SKM-1 treated with dmso at 0.1 percent for 144 hours (cell line): ENCODE results near the gene ABLIM1.

Experiments
- DNase-seq: peaks from one replicate; lab custom pipeline; 2025; ENCODE audit not compliant: unreplicated experiment; lab: John Stamatoyannopoulos, UW

The ABLIM1 gene

DNA sequence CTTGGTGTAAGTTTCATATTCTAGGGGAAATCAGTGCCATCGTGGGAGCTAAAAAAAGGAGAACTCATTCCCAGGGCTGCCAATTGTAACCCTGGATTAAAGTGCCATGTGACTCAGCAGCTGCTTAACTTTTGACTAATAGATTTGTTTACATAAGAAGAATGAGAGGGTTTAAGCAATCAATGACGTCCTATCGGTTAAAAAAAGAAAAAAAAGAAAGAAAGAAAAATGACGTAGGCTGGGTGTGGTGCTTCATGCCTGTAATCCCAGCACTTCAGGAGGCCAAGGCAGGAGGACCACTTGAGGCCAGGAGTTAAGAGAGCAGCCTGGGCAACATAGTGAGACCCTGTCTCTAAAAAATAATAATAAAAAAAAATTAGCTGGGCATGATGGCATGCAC is 137.6 kb downstream of the ABLIM1 start:
- no peak for DNase-seq

DNA sequence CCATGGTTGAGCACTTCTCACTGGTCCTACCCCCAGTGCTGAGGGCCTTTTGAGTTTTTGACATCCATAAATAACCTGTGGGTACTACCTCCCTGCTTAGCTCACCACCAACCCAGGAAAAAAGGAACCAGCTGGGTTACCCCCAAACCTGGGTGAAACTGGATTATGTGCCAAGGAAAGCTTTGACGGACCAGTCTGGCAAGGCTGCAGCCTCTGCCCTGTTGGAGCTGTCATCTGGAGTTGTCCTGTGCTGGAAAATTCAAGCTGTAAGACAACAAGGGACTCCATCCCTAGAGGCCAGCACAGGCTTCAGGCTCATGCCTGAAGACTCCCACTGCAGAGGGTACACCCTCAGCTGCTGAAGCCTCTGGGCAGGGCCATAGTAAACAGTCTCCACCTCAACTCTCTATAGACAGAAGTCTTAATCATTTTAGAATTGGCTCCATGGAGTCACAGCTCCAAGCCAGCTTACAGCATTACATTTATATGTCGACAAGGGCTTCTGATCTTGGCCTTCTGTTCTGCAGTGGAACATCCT is 138.2 kb downstream of the ABLIM1 start:
- DNase-seq: no peak

DNA sequence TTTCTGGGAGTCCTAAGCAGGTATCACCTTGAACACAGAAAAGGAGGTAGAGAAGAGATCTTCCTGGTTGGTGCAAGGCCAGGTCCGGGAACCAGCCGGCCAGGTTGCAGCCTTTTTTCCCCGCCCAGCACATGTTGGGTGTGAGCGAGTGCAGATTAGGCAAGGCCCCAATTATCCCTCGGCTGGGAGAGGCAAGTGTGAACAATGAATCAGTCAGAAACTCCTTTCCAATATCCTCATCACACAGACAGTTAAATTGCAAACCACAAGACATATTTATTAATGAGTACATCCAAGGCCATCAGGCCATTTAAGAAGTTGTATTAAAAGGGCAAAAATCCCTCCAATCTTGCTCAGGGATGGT is 138.8 kb downstream of the ABLIM1 start:
- no peak for DNase-seq

DNA sequence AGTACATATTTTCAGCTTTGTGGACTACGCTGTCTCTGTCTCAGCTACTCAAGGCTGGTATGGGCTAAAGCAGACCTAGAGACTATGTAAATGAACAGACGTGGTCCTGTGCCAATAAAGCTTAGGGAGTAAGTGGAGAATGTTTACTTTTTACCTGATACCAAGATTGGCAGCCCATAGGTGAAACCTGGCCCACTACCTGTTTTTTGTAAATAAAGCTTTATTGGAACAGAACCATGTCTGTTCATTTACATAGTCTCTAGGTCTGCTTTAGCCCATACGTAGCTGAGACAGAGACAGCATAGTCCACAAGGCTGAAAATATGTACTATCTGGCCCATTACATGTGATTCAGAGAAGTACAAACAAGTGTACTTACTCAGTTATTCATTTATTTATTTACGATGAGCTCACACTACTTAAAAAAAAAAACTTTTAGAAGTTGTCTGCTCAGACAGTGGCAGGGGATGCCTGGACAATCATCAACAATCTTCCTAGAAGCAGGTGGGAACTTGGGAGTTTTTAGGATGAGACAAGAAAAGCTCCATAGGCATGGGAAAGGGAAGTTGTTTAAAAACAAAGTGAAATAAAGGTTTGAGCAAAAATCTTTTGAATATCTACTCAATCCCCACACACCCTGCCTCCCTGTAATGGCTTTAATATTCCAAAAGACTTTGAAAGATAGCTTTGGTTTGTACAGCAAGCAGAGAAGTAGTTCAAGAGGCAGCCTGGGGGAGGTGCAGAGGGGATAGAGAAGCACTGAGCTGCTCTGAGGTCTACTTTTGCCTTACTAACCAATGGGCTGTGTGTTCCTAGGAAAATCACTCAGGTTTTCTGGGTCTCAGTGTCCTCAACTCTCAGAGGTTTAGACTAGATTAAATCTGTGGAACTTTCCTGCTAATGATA is 139.4 kb downstream of the ABLIM1 start:
- no peak for DNase-seq

DNA sequence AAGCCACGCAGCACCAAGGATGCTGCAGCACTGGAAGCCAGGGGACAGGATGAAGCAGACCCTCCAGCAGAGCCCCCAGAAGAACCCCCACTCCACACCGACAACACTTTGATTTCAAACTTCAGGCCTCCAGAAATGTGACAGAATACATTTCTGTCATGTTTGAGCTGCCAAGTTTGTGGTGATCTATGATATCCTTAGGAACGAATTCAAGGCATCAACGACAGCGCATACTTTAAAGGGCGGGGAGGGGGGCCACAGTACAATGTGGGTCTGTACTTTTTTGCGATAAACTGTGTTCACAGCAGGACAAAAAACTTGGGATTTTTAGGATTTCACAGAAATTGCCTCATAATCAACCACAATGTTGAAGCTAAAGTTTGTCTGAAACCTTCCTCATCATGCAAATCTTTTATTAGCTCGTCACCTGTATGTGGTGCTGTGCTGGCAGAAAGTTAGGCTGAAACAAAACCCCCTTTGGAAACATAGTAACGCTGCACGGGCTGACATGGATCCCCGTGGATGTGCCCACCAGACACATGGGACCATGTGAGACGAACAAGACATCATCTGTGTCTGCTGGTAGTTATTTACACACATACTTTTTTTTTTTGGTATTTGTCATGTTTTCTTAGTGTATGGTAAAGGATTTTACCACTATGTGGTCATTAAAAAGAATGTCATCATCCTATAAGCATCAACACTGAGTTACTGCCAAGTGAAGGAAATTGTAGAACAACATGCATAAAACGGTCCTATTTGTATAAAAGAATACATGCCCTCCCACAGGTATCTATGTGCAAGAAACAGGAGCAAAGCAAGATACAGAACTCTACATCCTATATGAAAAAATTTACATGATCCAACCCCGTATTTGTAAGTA is 140.5 kb downstream of the ABLIM1 start:
- no peak for DNase-seq

DNA sequence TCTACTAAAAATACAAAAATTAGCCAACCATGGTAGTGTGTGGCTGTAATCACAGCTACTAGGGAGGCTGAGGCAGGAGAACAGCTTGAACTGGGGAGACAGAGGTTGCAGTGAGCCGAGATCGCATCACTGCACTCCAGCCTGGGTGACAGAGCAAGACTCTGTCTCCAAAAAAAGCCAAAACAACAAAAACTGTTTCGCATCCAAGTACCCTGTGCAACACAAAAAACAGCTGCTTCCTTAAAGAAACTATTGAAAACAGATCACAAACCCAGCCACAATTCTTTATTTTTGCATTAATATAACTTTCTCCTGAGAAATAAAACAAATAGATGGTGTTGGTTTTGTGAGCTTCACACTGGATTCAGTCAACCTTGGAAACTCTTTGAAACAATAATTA is 141.7 kb downstream of the ABLIM1 start:
- no peak for DNase-seq

DNA sequence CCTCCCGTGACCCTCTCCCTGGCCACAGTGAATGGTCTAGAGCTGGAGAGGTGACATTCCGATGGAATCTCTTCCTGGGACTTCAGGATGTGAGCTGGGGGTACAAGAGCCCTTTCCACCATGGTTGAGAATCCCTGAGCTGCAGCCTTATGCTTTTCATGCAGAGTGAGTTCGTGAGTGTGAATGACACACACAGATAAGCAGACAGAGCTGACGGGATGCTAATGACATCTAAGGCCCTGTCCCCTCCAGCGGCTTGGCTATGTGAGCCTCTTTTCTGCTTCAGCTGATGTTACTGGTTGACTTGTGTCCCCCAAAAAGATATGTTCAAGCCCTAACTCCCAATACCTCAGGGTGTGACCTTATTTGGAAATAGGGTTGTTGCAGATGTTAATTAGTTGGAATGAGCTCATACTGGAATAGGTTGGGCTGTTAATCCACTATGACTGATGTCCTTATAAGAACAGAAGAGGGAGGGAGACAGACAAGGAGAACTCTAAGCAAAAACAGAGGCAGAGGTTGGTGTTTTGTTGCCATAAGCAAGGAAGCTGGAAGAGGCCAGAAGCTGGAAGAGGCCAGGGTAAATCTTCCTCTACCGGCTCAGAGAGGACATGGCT is 142.7 kb downstream of the ABLIM1 start:
- no peak for DNase-seq

DNA sequence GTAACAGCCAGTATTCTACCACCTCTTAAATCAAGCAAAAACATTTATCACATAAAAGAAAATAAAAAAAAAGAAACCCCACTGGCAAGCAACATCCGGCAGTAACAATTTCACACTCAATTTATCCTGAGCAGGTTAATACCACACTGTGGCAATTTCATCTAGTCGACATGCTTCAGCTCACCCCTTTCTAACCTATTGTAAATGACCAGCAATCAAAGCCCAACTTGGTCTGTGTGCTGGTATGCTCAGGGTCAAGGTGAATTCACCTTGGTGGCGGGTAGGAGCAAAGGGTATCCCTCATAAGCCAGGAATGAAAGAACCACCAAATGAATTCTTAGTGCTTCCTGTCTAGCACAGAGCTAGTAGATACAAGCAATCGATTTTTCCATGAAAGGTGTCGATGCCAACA is 144.7 kb downstream of the ABLIM1 start:
- DNase-seq: no peak

DNA sequence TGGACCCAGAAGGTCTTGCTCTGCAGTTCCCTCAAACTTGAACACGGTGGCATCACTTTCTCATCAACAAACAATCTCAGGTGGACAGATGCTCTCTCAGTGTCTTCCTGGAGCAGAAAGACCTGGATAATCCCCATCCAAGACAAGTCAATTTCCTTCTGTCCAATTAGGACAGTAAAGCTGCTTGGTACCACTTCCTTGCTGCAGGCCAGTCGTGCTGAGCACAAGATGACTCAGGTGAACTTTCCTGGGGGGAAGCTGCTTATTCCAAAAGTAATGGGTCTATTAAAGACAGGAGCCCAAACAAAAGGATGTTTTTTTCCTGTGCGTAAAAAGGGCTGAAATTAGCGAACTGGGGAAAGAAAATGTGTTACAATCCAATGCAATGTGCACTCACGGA is 146.2 kb downstream of the ABLIM1 start:
- DNase-seq: no peak

DNA sequence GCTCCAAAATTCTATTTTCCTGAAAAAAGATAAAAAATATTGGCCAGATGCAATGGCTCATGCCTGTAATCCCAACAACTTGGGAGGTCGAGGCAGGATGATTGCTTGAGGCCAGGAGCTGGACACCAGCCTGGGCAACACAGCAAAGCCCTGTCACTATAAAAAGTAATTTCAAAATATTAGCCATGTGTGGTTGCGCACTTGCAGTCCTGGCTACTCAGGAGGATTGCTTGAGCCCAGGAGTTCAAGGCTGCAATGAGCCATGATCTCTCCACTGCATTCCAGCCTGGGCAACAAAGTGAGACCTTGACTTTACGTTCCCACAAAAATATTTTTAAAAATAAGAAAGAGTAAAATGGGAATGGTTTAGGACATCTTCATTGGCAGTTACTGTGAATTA is 149.7 kb downstream of the ABLIM1 start:
- no peak for DNase-seq

DNA sequence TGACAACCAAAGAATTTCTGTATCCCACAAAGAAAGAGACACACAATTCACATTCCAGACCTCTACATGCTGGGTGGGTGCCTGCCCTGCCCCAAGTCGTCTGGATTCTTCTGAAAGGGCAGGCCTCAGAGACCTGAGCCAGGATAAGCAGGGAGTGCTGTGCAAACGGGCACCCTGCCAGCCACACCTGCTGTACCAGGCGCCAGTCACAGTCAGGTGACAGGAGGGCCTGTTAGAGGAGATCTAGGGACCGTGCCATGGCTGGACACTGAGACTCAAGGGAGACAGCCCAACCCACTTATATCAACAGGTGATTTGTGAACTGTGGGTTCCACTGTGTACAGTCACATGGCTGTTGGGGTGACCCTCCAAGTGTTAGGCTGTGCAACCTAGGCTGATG is 150.6 kb downstream of the ABLIM1 start:
- no peak for DNase-seq

DNA sequence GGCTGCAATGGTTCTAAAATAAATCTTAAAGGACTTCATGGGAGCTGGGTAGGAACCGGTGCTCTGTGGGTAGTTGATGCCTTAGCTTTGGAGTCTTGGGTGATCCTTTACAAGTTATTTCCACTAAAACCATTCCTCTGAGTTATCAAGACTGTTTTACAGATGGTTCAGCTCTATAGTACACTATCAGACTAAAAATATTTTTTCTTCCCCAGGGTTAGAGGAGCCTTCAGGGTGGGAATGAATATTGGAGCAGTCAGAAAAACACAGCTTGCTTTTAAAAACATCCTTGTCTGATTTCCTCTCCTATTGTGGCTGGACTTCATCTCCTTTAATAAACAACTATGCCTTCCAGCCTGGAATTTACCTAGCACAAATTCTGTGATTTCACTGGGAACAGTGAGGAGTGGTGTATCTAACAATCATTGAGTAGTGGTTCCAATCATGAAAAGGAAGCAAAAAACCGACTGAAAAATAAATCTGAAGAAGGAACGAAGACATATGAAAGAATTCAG is 151.1 kb downstream of the ABLIM1 start:
- DNase-seq: no peak

DNA sequence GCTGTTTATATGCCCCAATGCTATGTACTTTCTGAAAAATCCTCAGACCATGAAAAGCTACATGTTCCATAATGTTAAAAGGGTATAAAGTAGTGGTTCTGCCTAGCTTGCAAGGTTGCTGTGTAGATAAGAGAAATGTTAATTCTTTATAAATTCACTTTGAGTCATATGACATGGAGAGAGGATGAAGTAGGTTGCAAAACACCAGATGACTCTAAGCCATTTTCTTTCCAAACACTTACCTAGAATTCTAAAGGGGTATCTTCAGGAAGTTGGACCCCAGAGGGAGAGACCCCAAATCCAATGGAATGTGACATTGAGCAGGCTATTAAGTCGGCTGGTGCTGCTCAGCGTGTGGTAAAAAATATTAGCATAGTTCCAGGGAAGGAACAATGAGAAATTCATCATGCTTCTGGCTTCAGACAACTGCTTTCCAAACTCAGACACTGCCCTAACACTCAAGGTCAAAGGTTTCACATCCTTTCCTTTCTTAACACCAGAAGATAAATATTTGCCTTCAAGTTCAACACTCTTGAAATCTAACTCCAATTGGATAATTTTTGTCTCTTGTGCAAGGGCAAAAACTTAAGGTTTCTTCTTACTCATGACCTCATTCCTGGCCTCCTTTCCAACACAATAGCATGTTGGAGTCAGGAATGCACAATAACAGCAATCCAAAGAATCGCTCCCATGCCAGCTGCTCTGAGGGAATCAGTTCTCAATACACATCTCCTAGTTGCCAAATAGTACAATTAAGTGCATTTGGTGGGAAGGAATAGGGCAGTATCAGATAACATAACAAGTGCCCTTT is 153.1 kb downstream of the ABLIM1 start:
- no peak for DNase-seq

DNA sequence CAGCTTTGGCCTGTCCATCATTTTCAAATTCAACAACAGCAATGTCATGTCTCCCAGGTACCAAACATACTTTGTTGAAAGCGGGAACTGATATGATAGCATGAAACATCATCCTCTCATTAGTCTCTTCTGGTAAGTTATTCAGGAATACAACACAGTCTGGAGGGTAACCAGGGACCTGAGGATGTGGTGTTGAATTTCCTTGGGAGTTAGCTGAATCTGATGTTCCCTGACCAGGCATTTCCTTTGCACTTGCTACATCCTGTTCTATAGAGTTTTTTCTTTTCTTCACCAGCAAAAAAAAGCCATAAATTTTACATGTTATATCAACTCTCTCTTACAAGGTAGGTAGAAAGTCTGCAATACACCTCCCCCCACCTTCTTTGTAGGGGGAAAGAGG is 156.0 kb downstream of the ABLIM1 start:
- DNase-seq: no peak

DNA sequence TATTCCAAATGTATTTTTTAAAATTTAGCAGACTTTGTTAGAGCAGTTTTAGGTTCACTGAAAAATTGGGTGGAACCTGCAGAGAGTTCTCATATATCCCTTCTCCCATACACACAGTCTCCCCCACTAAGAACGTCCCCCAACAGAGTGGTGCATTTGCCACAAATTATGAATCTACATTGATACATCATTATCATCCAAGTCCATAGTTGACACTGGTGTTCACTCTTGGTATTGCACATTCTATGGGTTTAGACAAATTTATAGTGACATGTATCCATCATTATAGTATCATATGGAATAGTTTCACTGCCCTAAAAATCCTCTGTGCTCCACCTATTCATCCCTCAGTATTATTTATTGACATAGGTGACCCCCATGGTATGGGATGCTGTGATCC is 156.4 kb downstream of the ABLIM1 start:
- DNase-seq: no peak

DNA sequence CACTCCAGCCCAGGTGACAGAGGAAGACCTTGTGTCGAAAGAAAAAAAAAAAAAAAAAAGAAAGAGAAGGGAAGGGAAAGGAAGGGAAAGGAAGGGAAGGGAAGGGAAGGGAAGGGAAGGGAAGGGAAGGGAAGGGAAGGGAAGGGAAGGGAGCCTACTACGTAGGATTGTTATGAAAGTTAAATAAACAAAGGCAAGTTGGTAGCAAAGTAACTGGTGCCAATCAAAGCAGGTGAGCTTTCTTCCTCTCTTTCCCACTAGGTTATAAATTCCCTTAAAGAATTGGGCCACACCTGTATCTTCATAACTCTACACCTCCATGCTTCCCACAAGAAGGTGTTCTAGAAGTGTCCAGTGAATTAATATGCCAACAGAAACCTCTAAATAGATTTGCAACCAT is 157.4 kb downstream of the ABLIM1 start:
- no peak for DNase-seq

DNA sequence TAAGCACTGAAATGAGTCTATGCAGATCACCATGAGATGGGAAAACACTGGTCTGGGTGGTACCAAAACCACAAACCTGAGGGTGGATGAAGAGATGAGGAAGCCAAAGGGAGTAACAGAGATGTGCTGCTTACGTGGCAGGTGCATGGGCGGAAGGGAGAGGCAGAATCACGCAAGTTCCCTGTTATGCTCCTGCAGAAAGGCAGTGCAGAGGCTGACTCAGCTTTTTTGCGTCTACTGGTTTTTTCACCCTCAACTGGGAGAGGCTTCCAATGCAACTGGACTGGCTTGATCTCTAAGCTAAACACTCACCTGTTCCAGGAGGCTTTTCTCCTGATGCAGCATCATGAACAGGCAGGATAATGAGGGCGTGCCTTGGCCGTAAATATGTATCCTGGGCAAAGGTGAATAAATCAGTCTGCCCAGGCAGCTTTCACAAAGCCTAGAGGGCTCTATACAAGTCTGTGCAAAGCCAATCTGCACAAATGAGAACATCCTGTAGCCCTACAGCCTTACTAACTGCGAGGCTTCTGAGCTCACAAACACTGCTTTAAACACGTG is 158.4 kb downstream of the ABLIM1 start:
- DNase-seq: no peak

DNA sequence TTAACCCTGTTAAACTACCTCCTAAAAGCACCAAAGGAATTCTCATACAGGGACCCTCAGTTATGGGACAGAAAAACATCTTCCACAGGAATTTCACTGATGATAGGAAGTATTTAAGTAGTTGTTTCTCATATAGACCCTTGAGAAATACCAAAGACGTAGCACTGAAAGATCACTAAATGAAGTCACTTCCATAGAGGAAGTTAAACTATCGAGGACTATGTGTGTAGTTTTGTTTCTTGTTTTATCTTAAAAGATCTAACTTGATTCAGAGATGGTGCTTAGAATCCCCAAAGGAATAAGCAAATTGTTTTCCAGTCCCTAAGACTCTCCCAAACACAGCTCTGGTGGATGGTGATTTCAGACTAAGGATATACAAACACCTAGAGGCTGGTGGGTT is 159.0 kb downstream of the ABLIM1 start:
- DNase-seq: no peak

DNA sequence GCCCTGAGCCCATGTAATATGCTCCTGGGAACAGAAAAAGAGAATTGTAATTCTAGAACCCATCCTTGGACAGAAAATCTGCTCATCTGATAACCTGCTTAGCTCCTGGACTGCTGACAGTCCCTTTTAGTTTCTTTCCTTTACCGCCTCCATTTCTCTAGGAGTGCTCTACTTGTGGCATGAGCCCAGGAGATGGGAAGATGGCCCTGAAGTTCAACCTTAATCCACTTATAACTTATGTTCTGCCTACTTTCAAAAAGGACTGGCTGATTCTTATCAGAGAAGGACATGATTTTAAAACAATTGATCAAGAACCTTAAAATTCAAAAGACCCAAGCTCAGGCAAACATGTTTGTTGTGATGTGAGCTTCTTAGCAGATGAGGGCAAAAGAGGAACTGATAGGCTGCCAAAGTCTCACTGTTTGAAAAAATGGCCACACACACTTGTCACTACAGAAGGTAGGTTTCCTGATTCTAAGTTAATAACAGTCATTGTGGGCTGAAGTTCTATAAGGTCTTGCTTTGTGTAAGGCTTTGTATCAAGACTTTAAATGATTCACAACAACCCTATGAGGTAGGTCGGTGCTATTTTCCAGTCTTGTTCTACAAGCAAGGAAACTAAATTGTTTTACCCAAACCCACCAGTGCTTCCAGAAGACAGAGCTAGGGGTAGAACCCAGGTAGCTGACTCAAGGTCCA is 159.5 kb downstream of the ABLIM1 start:
- DNase-seq: no peak

DNA sequence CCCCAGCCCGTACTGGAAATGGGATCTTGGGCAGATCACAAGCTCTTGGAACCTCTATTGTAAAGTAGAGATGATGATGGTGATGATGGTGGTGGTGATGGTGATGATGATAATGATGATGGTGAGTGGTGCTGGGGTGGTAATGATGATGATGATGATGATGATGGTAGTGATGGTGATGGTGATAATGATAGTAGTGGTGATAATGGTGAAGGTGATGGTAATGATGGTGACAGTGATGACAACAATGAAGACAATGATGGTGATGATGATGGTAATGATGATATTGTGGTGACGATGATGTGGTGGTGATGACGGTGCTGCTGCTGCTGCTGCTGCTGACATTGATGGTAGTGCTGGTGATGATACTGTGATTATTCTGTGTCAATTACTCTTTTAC is 162.8 kb downstream of the ABLIM1 start:
- DNase-seq: no peak
